GM18526 (cell line): ENCODE measurements around the gene DAZAP1.

Experiments
- POLR2A ChIP-seq: IDR thresholded peaks from 3 replicates; pipeline ENCODE4 v1.6.1; 2011; ENCODE audit not compliant: insufficient read length; ENCODE audit errors: extremely low read depth

DAZAP1 gene

DNA sequence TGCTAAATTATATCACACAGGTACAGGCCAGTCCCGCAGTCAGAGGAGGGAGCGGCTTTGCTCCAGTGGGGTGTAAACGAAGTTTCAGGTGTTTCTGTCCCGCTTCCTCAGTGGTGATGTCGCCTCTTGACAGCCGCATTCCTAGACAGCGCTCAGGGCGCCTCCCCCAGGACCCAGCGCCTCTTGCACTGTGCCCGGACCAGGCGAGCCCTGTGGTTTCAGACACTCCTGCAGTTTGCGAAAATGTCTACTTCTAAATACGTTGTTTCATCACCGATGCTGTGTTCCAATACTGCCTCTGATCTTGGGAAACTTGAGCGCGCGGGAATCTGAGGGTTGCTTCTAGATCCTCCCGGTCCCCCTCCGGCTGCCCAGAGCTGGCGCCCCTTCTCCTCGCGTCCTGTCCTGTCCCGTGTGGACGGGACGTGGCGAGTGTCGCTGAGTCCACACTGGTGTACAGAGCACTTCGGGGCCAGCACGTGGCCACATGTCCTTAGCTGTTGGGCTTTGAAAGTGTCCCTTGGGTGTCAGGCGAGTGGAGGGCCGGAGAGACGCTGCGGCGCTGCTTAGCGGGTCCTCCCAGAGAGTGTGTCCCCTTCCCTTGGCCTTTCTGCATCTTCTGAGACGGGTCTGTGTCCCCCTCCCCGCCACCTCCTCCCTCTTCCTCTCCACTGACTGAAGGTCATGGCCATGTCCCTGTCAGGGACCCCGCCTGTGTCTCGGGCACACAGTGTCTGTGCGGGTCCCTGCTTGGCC lies 16.2 kb downstream of the DAZAP1 start:
- no peak for TF ChIP-seq POLR2A

DNA sequence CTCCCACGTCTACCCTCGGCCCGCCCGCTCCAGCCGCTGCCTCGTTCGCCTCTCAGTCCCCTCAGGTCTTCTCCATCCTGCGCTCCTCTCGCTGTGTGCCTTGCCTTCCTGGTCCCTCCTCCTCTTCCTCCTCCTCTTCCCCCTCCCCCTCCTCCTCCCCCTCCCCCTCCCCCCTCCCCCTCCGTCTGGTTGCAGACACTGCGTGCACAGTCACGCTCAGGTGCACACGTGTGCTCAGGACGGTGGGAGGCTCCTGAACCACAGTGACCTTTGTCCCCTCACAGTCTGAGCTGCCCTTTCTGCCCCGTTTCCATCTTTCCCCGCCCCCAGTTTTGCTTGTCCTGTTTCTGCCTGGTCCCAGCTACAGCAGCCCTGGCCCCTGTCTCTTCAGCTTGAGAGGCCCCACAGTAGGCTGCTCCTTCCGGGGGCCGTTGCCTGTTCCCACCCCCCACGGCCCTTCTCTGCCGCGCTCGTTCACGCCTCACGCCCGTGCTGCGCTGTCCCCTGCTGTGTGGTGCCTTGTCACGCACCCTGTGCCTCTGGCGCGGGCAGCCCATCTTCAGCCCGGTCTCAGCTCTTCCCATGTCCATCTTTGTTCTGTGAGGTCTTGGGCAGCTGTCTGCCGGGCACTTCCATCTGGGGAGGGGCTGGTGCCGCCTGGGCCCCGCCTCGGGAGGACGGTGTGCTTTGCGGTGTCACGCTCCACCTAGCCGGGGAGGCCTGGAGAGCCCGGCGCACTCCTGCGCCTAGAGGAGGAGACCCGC lies 17.0 kb downstream of the DAZAP1 start:
- no peak for TF ChIP-seq POLR2A

DNA sequence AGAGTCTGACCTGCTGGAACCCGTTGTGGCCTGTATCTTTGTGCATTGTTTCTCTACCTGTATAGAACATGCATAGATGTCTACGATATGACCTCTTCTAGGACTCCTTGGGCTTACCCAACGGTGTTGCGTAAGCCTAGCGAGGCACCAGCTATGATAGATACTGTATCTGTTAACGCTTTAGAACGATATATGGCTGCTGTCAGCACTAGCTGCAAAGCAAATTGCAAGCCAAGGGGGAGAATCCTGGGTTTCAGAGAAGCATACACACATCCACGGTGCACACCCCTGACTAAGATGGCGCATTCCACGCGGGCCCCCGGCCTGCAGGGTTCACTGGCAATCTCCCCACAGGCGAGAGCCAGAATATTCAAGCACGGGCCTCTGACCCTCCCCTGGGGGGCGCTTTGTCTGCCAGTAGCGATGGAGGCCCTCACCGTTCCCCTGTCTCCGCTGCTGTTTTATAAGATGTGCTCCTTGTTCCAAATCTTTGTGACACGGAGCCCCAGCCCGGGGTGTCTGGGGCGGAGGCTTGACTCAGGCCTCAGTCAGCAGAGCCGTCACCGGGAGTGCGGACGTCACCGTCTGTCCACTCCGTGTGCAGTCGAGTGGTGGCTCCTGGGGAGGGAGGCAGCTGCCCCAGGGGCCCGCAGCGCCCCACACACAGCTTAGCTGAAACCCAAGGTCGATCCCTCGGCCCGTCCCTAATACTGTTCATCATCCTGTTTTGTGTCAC lies 17.9 kb downstream of the DAZAP1 start:
- no peak for TF ChIP-seq POLR2A

DNA sequence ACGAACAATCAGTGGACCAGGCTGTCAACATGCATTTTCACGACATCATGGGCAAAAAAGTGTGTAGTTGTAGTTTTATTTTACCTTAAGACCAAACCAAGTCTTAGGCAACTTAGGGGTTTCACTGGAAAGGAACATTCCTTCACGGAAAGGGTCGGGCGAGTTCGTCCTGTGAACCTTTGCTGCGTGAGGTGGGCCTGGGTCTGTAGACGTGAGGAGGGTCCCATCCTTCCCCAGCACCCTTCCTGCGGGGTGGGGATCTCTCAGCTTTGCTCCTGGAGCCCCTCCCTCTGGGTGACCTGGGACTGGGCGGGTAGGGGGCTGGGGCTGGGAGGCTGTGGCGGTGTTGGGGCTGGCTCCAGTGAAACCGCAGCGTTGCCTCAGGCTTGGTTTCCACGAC lies 18.5 kb downstream of the DAZAP1 start:
- no peak for TF ChIP-seq POLR2A

DNA sequence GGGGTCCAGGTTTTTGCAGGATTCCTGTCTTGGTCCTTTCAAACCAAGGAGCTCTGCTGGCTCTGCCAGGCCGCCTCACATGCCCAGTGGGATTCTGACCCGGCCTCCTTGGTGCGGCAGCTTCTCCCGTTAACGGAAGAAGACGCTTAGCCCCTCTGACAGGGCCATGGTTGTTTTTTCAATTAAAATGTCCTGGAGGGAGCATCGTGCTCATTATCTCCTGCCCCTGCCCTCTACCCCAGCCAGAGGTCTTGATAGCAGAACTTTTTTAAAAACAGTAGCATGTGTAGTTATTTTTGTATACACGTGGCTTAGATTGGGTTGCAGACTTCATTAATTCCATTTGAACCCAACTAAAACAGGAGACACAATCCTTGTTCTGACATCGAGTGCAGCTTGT lies 19.4 kb downstream of the DAZAP1 start:
- no peak for TF ChIP-seq POLR2A

DNA sequence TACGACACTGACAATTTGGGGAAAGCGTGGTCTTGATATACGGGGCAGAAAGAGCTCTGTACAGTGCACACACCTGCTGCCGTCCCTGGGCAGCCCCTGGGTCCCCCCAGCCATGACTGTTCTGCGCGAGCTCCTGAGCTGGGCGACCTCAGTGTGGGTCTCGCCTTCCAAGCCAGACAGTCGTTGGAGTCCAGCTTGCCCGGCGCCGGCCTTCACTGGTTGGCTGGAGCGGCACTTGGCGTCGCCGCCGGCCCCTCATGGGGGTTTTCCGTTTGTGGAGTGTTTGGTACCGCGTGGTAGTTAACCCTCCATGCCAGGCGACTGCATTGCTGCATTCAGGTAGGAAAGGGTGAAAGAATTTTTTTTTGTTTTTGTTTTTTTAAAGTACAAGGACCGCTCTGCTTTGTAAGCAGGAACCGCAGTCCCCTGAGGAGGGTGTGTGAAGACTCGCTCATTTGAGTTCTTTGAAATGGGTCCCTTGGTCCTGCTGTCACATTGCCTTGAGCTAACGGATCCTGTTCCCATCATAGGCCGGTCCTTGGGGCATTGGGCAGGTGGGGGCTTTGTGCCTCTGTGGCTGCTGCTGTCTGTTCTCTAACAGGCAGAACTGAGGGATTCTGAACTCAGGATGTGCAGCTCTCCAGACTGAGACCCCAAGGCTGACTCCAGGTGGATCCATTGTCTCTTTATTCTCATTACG lies 20.0 kb downstream of the DAZAP1 start:
- no peak for TF ChIP-seq POLR2A

DNA sequence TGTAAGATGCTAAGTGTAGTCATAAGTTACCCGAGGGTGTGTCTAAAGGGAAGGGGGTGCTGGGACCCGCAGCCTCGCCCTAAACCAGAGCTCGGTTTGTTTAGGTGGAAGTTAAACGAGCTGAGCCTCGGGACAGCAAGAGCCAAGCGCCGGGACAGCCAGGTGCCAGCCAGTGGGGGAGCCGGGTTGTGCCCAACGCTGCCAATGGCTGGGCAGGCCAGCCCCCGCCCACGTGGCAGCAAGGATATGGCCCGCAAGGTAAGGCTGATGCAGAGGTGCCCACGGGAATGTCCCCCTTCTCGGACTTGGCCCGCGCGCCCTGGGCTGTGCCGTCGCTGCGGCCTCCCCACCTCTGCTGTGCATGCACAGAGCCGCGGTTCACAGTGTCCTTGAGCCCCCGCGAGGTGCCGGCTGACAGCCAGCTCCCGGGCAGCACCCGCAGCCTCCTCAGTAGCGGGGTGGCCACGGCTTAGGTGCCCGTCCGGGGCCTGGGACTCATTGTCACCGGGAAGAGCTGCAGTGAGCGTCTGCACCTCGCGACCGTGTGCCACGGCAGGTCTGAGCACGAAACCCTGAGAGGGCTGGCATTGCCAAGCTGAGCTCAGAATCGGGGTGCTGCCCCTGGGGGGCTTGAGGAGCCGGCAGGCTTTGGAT lies 21.5 kb downstream of the DAZAP1 start:
- TF ChIP-seq POLR2A = no peak

DNA sequence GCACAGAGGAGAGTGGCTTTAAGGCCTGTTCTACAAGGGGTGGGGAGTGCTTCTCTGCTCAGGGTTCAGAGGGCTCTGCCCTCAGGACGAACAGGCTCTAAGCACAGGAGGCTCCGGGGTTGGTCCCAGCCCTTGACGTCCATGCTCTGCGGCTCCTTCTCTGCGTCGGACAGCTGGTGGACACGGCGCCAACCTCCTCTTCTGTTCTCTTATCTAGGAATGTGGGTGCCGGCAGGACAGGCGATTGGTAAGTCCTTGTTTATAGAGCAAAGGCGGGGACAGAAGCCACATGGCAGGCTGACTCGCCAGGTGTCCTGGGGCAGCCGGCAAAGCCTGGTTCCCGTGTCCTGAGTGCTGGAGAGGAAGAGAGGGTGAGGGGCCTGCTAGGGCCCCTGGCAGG lies 22.4 kb downstream of the DAZAP1 start:
- no peak for TF ChIP-seq POLR2A

- TF ChIP-seq POLR2A = no peak
Measured at GRCh38 chr19:1430246-1430645, 22.9 kb downstream of the DAZAP1 start.

DNA sequence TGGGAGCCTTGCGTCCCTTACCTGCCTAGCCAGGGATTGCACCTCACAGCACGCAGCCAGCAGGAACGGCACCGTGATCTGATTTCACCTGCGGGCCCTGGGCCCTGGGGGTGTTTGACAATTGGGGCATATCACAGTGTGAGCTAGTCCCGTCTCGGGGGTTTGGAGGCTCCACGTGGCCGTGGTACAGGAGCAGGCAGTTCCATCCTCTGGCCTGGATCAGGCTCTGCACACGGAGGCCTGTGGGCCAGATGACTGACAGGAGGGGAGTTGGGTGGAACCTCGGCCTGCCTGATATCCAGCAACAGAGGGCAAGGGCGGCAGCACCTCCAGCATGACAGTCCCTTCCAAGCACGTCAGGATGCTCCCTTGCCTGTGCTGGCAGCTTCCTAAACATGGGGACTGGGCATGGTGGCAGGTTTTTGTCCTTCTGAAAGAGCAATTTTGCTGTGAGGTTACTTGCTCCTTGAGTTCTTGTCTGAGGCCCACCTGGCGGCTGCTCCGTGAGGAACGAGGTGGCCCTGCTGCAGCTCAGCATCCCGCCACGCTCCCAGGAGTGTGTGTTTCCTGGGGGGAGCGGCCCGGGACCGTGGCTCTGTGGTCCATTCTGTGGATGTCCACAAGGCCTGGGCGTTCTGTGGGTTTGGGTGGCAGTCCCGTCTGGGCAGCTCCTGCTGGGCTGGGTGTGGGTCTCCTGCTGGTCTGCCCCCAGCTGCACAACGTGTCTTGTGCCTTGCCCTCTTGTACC lies 24.5 kb downstream of the DAZAP1 start:
- TF ChIP-seq POLR2A = no peak

DNA sequence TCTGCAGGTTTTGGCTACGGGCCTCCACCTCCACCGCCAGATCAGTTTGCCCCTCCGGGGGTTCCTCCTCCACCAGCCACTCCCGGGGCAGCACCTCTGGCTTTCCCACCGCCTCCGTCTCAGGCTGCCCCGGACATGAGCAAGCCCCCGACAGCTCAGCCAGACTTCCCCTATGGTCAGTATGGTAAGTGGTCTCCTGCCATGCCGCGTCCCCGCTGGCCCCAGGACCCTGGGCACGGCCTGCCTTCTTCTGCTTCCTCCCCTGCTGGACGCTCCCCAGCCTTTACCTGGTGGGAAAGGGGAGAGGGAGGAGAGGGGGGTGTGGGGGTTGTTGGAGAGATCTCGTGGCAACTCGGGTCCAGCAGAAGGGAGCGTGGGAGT lies 25.1 kb downstream of the DAZAP1 start:
- TF ChIP-seq POLR2A = no peak

DNA sequence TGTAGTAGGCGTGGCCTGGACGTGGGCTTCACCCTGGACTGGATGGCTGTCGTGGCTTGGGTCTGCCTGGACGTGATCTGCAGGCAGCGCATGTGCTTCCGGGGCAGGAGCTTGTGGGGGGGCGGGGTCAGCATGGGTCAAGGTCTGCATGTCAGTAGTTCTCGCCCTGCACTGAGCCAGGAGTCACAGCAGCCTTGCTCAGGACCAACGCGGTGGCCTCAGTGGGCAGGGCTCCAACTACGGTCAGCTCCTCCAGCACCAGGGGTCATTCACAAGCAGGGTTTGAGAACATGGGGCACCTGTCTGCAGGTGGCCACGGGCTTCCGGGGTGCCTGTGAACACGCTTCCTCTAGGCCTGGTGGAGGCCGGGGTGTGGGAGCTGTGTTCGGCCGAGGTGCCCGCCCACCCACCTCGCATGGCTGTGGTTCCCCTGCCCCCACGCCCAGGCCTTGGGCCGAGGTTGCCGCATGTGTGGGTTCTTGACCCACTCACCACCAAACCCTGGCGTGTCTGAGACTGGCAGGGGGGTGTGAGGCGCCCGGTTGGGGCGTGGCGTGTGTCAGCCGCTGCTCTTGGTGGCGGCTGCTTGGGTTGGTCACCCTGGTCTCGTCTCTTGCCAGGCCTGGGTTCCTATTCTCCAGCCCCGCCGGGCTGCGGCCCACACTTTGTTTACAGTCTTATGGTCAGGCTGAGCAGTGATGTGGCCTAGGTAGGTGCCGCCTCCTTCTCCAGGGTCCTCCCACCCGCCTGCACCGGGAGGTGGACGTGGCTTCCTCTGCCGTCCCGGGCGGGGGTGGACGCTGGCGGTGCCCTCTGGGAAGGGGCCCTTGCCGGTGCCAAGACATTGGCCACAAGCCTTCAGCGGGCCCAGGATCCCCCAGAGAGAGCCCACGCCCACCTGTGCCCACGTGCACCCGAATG lies 26.0 kb downstream of the DAZAP1 start:
- no peak for TF ChIP-seq POLR2A

DNA sequence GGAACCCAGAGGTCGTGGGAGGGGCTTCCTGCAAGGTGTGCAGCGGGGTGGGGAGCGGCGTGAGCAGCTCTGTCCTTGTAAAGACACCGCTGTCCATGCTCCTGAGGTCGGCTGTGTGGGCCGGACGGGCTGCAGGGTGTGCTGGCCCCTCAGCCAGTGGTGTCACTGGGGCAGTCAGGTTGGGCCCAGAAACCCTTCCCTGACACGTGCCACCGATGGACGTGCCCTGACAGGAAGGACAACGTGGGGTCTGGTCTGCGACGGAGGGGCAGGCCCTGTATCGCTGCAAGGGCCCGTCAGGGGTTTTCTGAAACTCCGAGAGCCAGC lies 26.6 kb downstream of the DAZAP1 start:
- TF ChIP-seq POLR2A = no peak

- no peak for TF ChIP-seq POLR2A
Measured at GRCh38 chr19:1434577-1435060, 27.2 kb downstream of the DAZAP1 start.
